Stimulated activated naive CD8-positive, alpha-beta T cell treated with anti-CD3 and anti-CD28 coated beads, Interleukin-15, amount 100 ng/mL, for 72 hours (primary cell): ENCODE measurements around the gene PPM1H.

Source experiments
- ATAC-seq: fragments of 150-1000 bp; cut with Tn5 transposase; 2 replicates; pipeline ENCODE4 v1.10.0; 2021; ENCODE audit warnings: mild to moderate bottlenecking, moderate library complexity
- DNase-seq, 2 donors: peaks; one replicate each; pipeline ENCODE4 v3.0.0; 2021 to 2022
- H3K27ac Mint-ChIP-seq, 2 donors: one replicate each; pipeline ENCODE4 v1.8.0; 2022; ENCODE audit warnings: mild to moderate bottlenecking in 2 of 2, mixed read lengths in 2 of 2, moderate library complexity in 2 of 2
- H3K27me3 Mint-ChIP-seq: one replicate; pipeline ENCODE4 v1.8.0; 2022; ENCODE audit warnings: mixed read lengths
- H3K4me1 Mint-ChIP-seq: one replicate; pipeline ENCODE4 v1.8.0; 2022; ENCODE audit warnings: mild to moderate bottlenecking, mixed read lengths
- H3K4me3 Mint-ChIP-seq, 2 donors: one replicate each; pipeline ENCODE4 v1.8.0; 2022; ENCODE audit warnings: mild to moderate bottlenecking in 2 of 2, mixed read lengths in 2 of 2, moderate library complexity in 1 of 2
- H3K9me3 Mint-ChIP-seq, 2 donors: one replicate each; pipeline ENCODE4 v1.8.0; 2022; ENCODE audit warnings: mixed read lengths in 2 of 2

The PPM1H gene

DNA sequence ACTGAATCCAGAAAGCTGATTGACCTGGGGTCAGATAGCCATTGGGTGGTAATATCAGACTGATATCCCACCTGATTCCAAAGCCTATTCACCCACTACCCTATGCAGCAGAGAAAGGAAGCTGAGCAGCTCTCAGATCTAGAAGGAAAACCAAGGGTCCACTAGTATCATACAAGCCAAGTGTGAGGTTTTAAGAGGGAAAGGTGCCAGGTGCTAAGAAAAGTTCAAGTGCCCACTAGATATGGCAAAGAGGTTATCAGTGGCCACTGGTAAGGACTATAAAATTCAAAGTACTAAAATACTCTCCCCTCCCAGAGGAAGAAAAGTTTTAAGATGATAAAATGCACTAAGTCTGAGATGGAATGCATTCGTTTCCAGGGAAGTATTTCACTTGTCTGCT lies 85.6 kb downstream of the PPM1H start:
- Mint-ChIP-seq H3K27ac (no peak overlapping the region), H3K27me3 (peaks cover 10% of the 10 kb centered on the region), H3K9me3 (no peaks in the 10 kb centered on the region), H3K4me1 (no peaks in the 10 kb centered on the region), H3K4me3 (no peak overlapping the region)
- ATAC-seq: no peak
- DNase-seq: no peak

DNA sequence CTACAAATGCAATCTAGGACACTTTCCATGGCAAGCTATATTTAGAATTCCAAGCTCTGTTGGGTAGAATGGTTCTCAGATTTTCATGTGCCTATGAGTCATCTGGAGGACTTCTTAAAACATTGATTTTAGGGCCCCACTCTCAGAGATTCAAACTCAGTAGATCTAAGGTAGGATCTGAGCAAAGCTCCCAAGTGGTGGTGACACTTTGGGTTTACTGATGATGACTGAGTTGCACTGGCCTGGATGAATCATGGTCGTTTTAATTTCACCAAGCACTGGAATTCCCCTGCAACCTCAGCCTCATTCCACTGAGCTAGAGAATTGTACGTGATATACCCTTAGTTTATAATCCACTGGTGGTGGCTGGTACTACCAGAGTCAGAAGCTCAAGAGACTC lies 86.5 kb downstream of the PPM1H start:
- no peak overlapping the region for H3K4me3 Mint-ChIP-seq
- peaks cover 10% of the 10 kb centered on the region for H3K27me3 Mint-ChIP-seq
- no peaks in the 10 kb centered on the region for H3K4me1 Mint-ChIP-seq
- H3K9me3 Mint-ChIP-seq: no peaks in the 10 kb centered on the region
- DNase-seq: no peak
- H3K27ac Mint-ChIP-seq: no peak overlapping the region
- ATAC-seq: peak; percentile 53

DNA sequence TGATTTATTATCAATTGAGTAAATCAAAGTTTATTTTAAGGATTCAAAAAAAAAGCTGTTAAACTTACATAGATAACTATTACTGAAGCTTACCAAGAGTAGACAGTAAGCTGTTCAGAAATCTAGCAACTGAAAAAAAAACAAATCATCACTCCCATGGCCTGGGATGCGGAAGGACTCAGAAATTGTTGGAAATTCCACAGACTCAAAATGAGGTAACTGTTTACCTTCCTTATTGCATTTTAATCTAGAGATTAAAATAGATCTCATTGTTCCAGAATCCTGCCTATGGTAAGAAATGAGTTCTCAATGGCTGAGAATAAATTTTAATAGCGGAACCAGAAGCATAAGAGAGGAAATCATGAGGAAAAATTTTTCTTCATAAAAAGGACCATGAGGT lies 87.2 kb downstream of the PPM1H start:
- Mint-ChIP-seq H3K4me1 (no peaks in the 10 kb centered on the region), H3K9me3 (no peaks in the 10 kb centered on the region), H3K27me3 (peaks cover 10% of the 10 kb centered on the region), H3K27ac (no peak overlapping the region), H3K4me3 (no peak overlapping the region)
- ATAC-seq (no peak), DNase-seq (no peak)

- ATAC-seq (no peak), DNase-seq (no peak)
- H3K27me3 Mint-ChIP-seq: peaks cover 10% of the 10 kb centered on the region
- H3K4me1 Mint-ChIP-seq: no peaks in the 10 kb centered on the region
- H3K4me3 Mint-ChIP-seq: no peak overlapping the region
- no peaks in the 10 kb centered on the region for H3K9me3 Mint-ChIP-seq
- no peak overlapping the region for H3K27ac Mint-ChIP-seq
These were observed 88.5 kb downstream of the PPM1H start for GRCh38 chr12:62846491-62846890.

DNA sequence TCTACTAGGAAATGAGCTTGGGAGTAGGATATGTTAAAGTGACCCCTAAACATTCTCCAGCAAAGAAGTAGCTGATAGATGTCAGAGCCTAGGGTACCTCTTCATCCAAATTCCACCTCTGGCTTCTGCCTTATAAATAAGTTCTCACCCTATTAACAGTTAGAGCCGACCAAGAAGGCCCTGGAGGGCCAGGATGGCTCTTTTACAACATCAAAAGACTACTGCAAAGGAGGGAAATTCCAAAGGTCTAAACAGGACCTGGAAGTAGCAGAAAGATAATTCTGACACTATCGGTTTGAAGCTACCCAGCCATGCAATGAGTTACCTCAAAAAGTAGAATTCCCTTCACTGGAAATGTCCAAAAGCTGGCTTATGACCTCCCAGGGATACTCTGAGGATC lies 90.0 kb downstream of the PPM1H start:
- Mint-ChIP-seq H3K27me3 (peaks cover 18% of the 10 kb centered on the region), H3K4me1 (no peaks in the 10 kb centered on the region), H3K9me3 (peaks cover 0 to 6% of the 10 kb centered on the region in 2 donors), H3K4me3 (no peak overlapping the region), H3K27ac (no peak overlapping the region)
- no peak for DNase-seq
- ATAC-seq: no peak

DNA sequence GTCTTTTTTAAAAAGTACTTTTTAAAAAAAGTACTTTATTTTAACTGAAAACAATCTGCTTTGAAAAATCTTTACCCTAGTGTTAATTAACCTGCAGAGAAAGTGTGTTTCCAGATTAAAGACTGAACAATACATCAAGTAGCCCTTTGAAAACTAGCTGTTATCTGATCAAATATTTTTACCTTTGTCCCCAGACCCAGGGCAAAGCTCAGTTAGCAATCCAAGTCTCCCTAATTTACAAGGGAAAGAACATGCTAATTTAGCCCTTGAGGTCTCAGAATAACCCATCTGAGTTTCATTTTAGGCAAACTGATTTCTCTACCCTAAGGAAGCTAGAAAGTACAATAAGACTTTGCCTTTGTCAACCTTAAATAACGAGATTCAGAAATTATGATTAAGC lies 91.2 kb downstream of the PPM1H start:
- no peak overlapping the region for H3K4me3 Mint-ChIP-seq
- no peak for DNase-seq
- no peaks in the 10 kb centered on the region for H3K4me1 Mint-ChIP-seq
- H3K9me3 Mint-ChIP-seq: peaks cover 0 to 6% of the 10 kb centered on the region in 2 donors
- no peak for ATAC-seq
- no peak overlapping the region for H3K27ac Mint-ChIP-seq
- peaks cover 11% of the 10 kb centered on the region for H3K27me3 Mint-ChIP-seq

GRCh38 chr12:62841846-62842245 lies 93.1 kb downstream of the PPM1H start:
- Mint-ChIP-seq H3K27ac (no peak overlapping the region), H3K27me3 (peaks cover 7% of the 10 kb centered on the region), H3K9me3 (peaks cover 0 to 6% of the 10 kb centered on the region in 2 donors), H3K4me3 (no peak overlapping the region), H3K4me1 (no peaks in the 10 kb centered on the region)
- no peak for DNase-seq
- ATAC-seq: no peak

DNA sequence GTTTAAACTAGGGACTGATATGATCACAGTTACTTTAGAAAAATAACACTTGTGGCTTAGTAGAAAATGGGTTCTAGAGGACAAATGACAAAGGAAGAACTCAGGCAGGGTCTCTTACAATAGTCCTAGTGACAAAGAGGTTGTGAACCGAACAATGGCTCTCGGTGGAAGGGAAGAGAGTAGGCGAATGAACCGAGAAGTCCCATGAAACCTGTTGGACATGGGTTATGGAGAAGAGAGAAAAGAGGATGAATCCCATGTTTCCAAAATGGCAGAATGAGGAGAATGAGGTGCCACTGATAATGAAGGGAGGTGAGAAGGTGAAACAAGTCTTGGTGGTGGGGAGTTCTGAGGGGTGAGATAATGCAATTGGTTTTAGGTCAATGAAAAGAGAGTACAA lies 94.1 kb downstream of the PPM1H start:
- Mint-ChIP-seq H3K27me3 (peaks cover 7% of the 10 kb centered on the region), H3K27ac (no peak overlapping the region), H3K9me3 (peaks cover 0 to 6% of the 10 kb centered on the region in 2 donors), H3K4me3 (no peak overlapping the region), H3K4me1 (no peaks in the 10 kb centered on the region)
- ATAC-seq: no peak
- no peak for DNase-seq

DNA sequence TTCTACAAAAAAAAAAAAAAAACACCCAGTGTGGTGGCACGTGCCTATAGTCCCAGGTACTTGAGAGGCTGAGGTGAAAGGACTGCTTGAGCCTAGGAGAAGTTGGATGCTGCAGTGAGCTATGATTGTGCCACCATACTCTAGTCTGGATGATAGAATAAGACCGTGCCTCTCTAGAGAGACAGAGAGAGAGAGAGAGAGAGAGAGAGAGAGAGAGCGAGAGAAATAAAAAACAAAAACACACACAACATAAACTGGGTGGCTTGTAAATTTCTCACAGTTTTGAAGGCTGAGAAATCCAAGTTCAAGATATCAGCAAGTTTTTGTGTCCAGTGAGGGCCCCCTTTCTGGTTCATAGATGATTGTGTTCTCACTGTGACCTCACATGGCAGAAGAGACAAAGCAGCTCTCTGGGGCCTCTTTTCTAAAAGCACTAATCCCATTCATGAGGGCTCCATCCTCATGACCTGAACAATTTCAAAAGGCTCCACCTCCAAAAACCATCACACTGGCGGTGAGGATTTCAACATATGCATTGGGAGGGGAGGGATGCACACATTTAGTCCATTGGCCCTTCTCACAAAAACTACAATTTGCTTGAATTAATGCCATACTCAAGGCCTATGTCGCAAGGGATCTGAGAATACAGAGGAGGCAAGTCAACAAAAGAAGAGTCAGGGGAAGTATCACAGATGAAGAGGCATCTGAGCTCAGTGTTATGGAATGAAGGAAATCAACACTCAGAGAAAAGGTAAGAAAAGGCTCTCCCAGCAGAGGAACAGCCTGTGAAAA lies 94.9 kb downstream of the PPM1H start:
- H3K4me3 Mint-ChIP-seq: no peak overlapping the region
- DNase-seq: no peak

GRCh38 chr12:62834971-62835547 lies 99.9 kb downstream of the PPM1H start:
- no peak overlapping the region for H3K27ac Mint-ChIP-seq
- H3K4me1 Mint-ChIP-seq: no peaks in the 10 kb centered on the region
- peaks cover 8% of the 10 kb centered on the region for H3K27me3 Mint-ChIP-seq
- no peaks in the 10 kb centered on the region for H3K9me3 Mint-ChIP-seq
- DNase-seq (no peak), ATAC-seq (no peak)
- H3K4me3 Mint-ChIP-seq: no peak overlapping the region

More for the DNA sequence above, 94.9 kb downstream of the PPM1H start:
- Mint-ChIP-seq H3K27me3 (peaks cover 11% of the 10 kb centered on the region), H3K4me1 (no peaks in the 10 kb centered on the region), H3K9me3 (peaks cover 0 to 6% of the 10 kb centered on the region in 2 donors), H3K27ac (no peak overlapping the region)
- no peak for ATAC-seq

DNA sequence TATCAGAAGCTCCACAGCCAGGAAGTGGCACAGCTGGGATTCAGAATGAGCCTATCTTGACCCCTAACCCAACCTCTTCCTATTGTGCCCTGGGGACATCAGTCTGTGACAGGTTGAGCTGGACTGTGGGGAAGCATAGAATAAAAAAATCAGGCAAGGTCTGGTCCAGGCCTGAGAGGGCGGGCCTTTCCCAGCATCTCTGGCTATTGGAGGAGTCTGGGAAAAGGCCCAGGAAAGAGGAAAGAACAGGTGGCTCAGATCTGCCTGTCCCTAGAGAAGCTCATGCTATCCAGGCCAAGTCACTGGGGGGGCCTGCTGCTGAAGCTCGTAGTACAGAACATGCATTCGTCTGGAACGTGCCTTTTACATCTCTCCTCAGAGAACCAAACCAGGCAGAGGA lies 100.5 kb downstream of the PPM1H start:
- Mint-ChIP-seq H3K27ac (no peak overlapping the region), H3K4me3 (no peak overlapping the region), H3K4me1 (no peaks in the 10 kb centered on the region), H3K27me3 (peaks cover 8% of the 10 kb centered on the region), H3K9me3 (no peaks in the 10 kb centered on the region)
- DNase-seq (no peak), ATAC-seq (no peak)

DNA sequence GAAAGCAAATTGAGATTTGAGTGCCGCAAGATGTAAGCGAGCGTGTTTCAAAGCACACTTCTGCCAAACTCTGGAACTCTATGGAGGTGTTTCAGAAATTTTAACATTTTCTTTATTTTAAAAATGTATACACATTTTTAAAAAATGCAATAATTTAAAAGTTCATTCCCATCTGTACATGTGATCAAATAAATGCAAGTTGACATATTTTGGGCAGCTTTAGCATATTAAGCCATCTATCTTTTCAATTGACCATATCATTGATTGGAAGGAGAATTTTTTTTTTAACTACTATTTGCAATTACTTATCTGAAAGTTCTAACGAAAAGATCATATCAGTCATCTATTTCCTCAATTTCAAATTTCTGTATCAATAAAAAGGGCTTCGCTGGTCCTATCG lies 101.3 kb downstream of the PPM1H start:
- peaks cover 8% of the 10 kb centered on the region for H3K27me3 Mint-ChIP-seq
- no peak for ATAC-seq
- H3K9me3 Mint-ChIP-seq: no peaks in the 10 kb centered on the region
- no peak overlapping the region for H3K27ac Mint-ChIP-seq
- H3K4me3 Mint-ChIP-seq: no peak overlapping the region
- no peaks in the 10 kb centered on the region for H3K4me1 Mint-ChIP-seq
- no peak for DNase-seq

DNA sequence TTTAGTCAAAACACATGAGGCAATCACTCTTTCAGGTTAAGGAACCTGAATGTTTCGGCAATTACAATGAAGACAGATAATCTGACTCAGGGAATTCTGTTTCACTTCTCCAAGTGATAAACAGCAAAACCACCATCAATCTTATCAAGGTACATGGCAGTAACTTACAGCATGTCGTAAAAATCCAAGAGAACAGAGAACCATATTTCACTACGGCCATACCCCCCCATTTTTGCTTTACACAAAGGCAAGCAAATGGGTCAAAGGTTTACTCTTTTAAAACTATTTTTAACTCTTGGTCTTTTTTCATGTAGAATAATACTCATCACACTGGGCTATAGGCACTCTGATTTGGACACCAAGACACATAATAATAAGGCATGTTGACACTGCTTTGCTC lies 102.4 kb downstream of the PPM1H start:
- no peaks in the 10 kb centered on the region for H3K9me3 Mint-ChIP-seq
- no peak overlapping the region for H3K27ac Mint-ChIP-seq
- peaks cover 8% of the 10 kb centered on the region for H3K27me3 Mint-ChIP-seq
- no peaks in the 10 kb centered on the region for H3K4me1 Mint-ChIP-seq
- DNase-seq (no peak), ATAC-seq (no peak)
- H3K4me3 Mint-ChIP-seq: no peak overlapping the region

DNA sequence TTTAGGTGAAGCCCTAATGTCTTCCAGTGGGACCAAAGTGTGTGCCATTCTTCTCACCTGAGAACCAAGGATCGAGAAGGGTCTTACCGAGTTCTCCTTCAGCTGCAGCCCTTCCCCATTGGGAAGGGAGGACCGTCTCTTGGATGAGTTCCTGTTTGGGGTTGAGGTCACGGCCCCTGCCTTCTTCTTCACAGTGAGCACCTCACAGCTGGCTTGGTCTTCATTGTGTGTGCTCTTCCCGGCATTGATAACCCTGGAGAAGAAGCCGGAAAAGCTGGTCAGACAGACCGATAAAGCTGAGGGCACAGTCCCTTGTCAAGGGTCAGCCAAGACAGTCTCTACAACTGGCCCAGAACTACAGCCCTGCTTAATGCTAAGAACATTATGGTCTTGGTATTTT lies 102.9 kb downstream of the PPM1H start:
- ATAC-seq (no peak), DNase-seq (no peak)
- Mint-ChIP-seq H3K4me1 (no peaks in the 10 kb centered on the region), H3K27ac (no peak overlapping the region), H3K9me3 (no peaks in the 10 kb centered on the region), H3K27me3 (peaks cover 8% of the 10 kb centered on the region), H3K4me3 (no peak overlapping the region)

GRCh38 chr12:62827855-62828254 lies 107.1 kb downstream of the PPM1H start:
- Mint-ChIP-seq H3K4me1 (no peaks in the 10 kb centered on the region), H3K9me3 (no peaks in the 10 kb centered on the region), H3K27ac (no peak overlapping the region), H3K27me3 (peaks cover 15% of the 10 kb centered on the region), H3K4me3 (no peak overlapping the region)
- DNase-seq (no peak), ATAC-seq (no peak)

GRCh38 chr12:62827042-62827441 lies 107.9 kb downstream of the PPM1H start:
- Mint-ChIP-seq H3K4me3 (no peak overlapping the region), H3K27ac (no peak overlapping the region), H3K4me1 (no peaks in the 10 kb centered on the region), H3K27me3 (peaks cover 23% of the 10 kb centered on the region), H3K9me3 (no peaks in the 10 kb centered on the region)
- no peak for DNase-seq
- no peak for ATAC-seq
